Pons (tissue), 1 donor: ENCODE results near the gene STK40.

Source experiments
- DNase-seq: peaks from one replicate; pipeline ENCODE4 v3.0.0-alpha.2; 2016; ENCODE audit warnings: low spot score

Gene STK40

DNA sequence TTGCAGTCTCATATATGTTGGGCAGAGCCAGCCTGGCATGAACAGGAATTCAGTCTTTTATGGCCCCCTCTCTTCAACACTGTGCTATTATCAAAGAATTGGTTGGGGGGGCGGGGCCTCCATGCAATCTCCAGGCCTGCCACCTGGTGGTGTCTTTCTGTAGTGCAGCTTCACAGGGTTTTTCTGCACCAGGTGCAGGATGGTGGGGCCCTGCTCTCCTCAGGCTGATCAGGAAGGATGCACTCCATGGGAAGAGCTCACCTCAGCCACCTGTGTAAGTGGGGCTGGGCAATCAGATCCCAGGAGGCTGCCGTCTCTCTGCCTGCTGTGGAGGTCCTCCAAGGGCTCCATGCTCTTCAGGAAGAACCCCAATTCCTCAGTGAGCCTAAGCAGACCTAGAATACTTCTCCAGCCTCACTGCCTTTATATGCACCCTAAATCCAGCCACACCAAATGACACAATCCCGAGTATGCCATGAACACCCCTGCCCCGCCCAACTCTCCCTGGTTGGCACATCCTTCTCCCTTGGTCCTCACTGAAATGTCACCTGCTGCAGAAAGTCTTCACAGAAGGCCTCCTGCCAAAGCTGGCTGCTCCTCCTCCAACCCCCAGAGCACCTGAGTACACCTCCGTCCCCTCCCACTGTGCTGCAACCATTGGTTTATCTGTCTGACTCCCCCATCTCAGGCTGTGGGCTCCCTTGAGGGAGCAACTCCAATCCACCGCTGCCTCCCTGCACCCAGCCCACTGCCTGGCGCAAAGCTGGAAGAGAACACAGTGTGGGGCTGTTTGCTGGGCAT, 16.5 kb downstream of the STK40 start:
- DNase-seq, result peak; percentile 58

GRCh38 chr1:36367798-36368197, 17.9 kb downstream of the STK40 start:
- DNase-seq, result no peak

- DNase-seq, result no peak
Observed at GRCh38 chr1:36367066-36367465, 18.7 kb downstream of the STK40 start.

DNA sequence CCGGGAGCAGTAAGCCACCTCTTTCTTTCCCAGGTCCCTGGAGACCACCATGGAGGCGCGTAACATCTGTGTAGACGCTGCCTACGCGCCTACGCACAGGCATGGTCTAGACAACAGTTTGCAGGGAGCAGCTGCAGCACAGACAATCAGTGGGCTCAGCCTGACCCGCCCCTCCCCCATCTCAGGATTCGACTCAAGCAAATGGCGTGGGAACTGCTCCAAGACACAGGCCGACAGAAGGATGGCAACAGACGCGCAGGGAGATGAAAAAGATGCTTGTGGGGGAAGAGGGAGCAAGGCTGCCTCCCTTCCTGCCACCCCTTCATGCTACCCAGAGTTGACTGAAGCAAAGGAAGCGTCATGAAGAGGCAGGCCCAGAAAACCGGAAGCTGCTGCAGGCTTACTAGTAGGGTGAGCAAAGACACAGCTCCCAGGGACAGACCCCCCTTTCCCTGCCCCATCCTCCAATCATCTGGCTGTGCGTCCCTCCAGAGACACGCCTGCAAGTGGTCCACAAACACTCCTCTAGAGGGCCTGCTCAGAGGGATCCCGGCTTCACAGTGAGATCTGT, 19.5 kb downstream of the STK40 start:
- peak; percentile 68 for DNase-seq

DNA sequence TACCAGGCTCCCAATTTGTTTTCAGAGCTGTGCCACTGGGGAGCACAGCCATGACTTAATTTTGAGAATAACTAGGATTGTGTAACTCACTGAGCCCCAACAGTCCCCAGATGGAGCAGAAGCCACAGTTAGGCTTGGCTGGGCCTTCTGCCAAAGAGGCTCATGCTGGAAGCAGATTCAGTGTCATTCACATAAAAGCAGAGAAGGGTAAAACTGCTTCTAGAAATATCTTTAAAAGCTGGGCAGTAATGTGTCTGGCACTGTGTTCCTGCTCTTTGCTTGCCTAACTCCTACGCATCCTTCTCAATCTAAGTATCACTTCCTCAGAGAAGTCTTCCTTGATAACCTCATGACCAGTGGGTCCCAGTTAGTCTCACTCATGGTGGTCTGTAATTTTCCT, 20.3 kb downstream of the STK40 start:
- peak; percentile 94 for DNase-seq

GRCh38 chr1:36359911-36360550, 25.7 kb downstream of the STK40 start:
- no peak for DNase-seq

DNA sequence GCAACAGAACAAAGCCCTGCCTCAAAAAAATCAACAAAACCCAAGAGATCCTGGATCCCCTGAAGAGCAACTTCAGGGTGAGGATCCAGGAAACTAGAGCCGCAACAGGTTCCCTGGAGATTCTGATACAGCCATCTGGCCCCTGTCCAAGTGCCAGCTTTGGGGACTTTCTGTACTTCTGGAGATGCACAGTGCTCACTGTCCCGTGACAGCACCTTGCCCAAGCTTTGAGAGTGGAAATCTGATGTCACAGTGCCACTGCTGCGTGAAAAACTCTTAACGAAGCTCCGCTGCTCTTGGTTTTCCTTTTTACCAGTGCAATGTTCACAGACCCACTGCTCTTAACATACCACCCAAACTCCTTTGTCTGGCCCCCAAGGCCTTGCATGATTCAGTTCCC, 26.3 kb downstream of the STK40 start:
- DNase-seq, result no peak

- no peak for DNase-seq
Observed at GRCh38 chr1:36358514-36359084, 27.1 kb downstream of the STK40 start.

GRCh38 chr1:36355811-36356210, 29.9 kb downstream of the STK40 start:
- no peak for DNase-seq

DNA sequence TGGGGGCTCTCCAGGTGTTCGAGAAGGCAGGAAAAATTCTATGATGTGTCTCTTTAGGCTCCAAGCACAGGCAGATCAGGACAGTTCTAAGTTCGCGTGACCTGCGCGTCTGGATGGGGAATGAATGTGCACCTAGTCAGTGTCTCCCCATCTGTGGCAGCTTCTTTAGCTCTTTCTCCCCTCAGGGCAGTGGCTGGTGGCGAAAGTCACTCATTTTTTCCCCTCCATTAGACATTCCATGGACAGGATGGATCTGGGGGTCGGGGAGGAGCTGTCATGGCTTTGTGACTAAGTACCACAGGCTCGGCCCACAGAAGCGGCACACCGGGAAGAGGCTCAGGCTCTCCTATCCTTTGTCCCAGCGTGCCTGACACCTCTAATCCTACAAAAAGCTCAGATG, 31.2 kb downstream of the STK40 start:
- no peak for DNase-seq

DNA sequence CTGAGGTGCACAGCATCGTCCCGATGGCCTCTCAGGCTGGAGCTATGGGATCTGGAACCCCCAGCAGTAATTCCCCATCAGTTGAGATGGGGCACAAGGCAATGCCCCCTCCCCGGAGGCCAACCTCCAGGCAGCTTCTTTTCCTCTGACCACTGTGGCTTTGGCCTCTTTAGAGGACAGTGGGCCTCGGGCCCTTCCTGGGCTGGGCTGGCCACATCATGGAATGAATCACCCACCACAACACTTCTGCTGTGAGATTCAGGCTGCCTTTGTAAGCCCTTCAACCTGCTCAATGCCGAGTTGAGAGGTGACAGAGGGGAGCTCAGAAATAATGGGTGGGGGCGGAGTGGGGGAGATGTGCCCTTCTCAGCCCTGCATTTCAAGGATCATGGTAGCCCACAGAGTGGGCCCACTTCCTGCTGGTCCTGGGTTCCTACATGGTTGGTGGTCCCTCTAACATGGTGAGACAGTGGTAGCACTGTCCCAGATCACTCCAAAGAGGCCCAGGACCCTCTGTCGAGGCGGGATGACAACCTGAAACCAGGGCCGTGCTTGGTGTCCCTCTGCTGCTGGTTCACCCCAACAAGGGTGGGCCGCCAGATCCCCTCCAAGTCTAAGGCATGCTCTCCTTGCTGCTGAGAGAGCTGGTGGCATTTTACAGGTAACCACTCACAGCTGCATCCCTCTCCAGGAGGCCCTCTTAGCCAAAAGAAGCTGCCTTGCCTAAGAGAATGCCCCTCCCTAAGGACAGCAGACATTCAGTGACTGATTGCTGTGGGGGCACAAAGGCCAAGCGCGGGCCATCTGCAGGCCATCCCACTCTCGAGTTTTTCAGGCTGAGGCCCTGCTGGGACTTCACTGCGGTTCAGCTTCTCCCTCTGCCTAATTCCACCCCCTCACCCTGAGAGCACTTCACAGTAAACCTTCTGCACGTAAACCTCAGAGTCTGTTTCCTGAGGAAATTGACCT, 32.5 kb downstream of the STK40 start:
- DNase-seq, result no peak

DNA sequence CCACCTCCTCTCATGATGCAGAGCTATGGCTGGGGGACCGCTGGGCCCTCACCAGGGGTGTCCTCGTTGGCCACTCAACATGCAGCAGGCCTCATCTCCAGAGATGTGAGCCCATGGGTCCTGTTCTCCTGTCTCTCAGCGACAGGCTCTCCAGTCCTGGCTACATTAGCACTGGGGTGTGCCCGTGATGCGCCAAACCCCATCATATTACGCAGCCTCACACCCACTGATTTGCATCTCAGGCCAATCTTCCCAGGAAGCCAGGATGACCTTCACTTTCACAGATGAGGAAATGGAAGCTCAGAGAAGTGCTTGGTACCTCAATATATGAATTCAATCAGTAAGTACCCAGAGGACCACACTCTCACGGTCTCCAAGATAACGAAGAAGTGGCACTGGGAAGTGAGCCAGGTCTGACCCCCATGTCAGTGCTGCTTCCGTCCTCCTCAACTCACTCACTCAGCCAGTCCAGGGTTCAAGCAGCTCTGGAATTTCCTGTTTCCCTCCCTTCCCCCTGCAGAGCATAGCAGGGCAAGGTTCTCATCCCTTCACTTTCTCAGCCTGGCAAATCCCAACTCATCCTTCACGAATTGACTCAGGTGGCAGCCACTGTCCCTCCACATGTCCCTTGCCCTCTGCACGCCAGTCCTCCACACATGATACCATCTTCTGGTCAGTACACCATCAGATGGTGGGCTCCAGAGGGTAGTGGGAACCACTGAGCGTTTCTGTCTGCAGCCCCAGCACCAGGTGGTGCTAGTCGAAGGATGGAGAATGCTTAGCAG, 33.4 kb downstream of the STK40 start:
- DNase-seq, result no peak

DNA sequence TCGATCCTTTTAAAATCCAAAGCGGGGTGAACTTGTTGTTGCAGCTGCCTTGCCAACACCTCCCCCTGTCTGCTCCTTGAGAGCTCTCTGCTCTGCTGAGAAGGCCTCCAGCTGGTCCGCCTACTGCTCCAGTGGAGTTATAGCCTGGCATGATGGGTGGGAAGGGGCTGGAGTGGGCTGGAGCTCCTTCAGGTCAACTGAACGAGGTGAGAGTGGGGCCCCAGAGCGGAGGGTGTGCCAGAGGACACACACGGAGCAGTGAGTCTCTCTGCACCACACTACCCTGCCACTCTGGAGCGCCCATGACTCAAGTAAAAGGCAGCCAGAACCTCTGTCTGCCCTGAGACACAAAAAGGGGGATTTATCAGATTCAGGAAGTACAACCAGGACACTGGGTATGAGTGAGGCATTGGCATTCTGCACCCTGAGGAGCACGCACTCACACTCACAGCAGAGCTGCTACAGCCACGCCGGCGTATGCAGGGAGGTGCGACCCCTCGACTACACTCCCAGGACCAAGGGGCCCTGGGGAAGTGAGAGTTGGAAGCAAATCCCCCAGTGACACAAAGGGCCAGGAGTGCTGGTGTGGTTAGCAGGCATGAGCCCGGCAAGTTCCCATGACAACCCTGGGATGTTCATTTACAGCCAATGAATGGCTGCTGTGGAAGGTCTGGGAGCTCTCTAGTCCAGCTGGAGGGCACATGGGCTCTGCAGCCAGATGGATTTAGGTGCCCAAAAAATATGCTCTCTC, 34.3 kb downstream of the STK40 start:
- no peak for DNase-seq

- DNase-seq, result no peak
Observed at GRCh38 chr1:36350659-36351226, 35.0 kb downstream of the STK40 start.

GRCh38 chr1:36349839-36350238, 35.9 kb downstream of the STK40 start:
- no peak for DNase-seq

GRCh38 chr1:36349241-36349671, 36.5 kb downstream of the STK40 start:
- no peak for DNase-seq

DNA sequence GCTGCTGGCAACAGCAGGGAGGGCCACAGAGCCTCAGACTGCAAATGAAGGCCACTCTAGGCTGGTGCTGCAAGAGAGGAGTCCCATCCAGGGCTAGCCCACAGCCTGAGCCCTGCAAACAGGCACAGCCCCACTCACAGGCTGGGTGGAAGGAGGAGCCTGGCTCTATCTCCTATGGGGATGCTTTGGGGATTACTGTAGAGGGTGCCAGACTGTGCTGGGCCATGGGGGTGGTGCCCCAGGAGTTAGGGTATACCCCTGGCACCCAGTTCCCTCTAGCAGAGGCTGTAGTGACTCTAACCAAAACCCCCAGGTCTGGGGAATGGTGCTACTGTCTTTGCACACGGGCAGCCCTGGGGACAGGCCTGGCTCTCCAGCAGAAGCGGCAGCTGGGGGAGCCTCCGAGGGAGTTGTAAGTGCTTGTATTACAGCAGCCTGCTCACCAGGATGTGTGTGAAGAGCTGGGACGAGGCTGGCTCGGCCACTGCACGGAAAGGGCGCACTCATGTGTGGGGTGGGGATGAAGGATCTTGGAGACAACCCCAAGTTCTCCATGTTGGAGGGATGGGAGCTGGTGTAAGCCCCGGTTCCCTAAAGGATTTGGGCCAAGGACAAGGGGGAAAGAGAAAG, 38.9 kb downstream of the STK40 start:
- no peak for DNase-seq

- DNase-seq, result no peak
Observed at GRCh38 chr1:36345353-36345752, 40.4 kb downstream of the STK40 start.

DNA sequence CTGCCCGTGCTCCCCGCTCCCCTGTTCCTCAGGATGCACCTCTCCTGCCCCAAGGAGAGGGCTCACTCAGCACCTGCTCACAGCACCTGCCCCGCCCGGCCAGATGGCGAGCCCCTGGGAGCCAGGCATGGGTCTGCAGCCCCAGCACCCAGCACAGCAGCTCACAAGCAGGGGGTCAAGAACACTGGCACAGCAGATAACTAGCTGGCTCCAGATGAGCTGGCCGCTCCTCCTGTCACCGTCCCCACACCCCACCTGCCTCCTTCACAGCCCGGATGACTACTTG, 41.4 kb downstream of the STK40 start:
- DNase-seq, result no peak
